Trophoblast cell (in vitro differentiated cells and primary cell): ENCODE results near the gene MACROD2.

Experiments used
- DNase-seq, 2 donors: peaks; one replicate each; pipeline ENCODE4 v3.0.0-alpha.2; 2016
- H2AFZ ChIP-seq: 2 replicates; pipeline ENCODE4 v1.6.1; 2013; ENCODE audit warnings: low read length, moderate library complexity, mild to moderate bottlenecking; ENCODE audit not compliant: insufficient read depth, poor library complexity
- H2AK5ac ChIP-seq: 2 replicates; pipeline ENCODE4 v1.6.1; 2013; ENCODE audit warnings: mild to moderate bottlenecking, low read length
- H2BK120ac ChIP-seq: 2 replicates; pipeline ENCODE4 v1.6.1; 2013; ENCODE audit warnings: low read length, mild to moderate bottlenecking, moderate library complexity; ENCODE audit not compliant: insufficient read depth, poor library complexity
- H2BK12ac ChIP-seq: 2 replicates; pipeline ENCODE4 v1.6.1; 2013; ENCODE audit warnings: mild to moderate bottlenecking, low read length, moderate library complexity
- H2BK5ac ChIP-seq: 2 replicates; pipeline ENCODE4 v1.6.1; 2013; ENCODE audit warnings: low read length, low read depth, moderate library complexity, mild to moderate bottlenecking; ENCODE audit not compliant: poor library complexity
- H3K14ac ChIP-seq: 2 replicates; pipeline ENCODE4 v1.6.1; 2013; ENCODE audit warnings: mild to moderate bottlenecking, low read length
- H3K18ac ChIP-seq: 2 replicates; pipeline ENCODE4 v1.6.1; 2013; ENCODE audit warnings: mild to moderate bottlenecking, low read length
- H3K23ac ChIP-seq: 2 replicates; pipeline ENCODE4 v1.6.1; 2013; ENCODE audit warnings: low read length
- H3K27ac ChIP-seq: 2 replicates; pipeline ENCODE4 v1.5.1; 2013; ENCODE audit warnings: low read depth, mild to moderate bottlenecking, inconsistent platforms, low read length, moderate library complexity
- H3K27me3 ChIP-seq: 2 replicates; pipeline ENCODE4 v1.6.1; 2013; ENCODE audit warnings: inconsistent platforms, mild to moderate bottlenecking, low read length, moderate library complexity; ENCODE audit not compliant: insufficient read depth
- H3K36me3 ChIP-seq, 2 experiments: 1 replicate in 1 of 2; 2 replicates in 1 of 2; pipeline ENCODE4 v1.6.1; 2013; ENCODE audit warnings: low read length in 2 of 2, mild to moderate bottlenecking in 2 of 2, moderate library complexity in 1 of 2; ENCODE audit not compliant: insufficient read depth in 2 of 2, control insufficient read depth in 1 of 2
- H3K4ac ChIP-seq: 2 replicates; pipeline ENCODE4 v1.6.1; 2013; ENCODE audit warnings: low read depth, mild to moderate bottlenecking, low read length, moderate library complexity
- H3K4me1 ChIP-seq, 2 experiments: 1 replicate in 1 of 2; 2 replicates in 1 of 2; pipeline ENCODE4 v1.6.1; 2013; ENCODE audit warnings: low read length in 2 of 2, mild to moderate bottlenecking in 2 of 2, moderate library complexity in 1 of 2; ENCODE audit not compliant: insufficient read depth in 2 of 2, control insufficient read depth in 1 of 2
- H3K4me2 ChIP-seq: 2 replicates; pipeline ENCODE4 v1.6.1; 2013; ENCODE audit warnings: inconsistent platforms, mild to moderate bottlenecking, low read length, moderate library complexity
- H3K4me3 ChIP-seq: 2 replicates; pipeline ENCODE4 v1.5.1; 2013; ENCODE audit warnings: mild to moderate bottlenecking, low read depth, low read length, inconsistent platforms
- H3K79me1 ChIP-seq: one replicate; pipeline ENCODE4 v1.6.1; 2013; ENCODE audit warnings: low read length
- H3K79me2 ChIP-seq: 2 replicates; pipeline ENCODE4 v1.6.1; 2013; ENCODE audit warnings: low read length, mild to moderate bottlenecking; ENCODE audit not compliant: control insufficient read depth, insufficient read depth, poor library complexity
- H3K9ac ChIP-seq: 2 replicates; pipeline ENCODE4 v1.6.1; 2013; ENCODE audit warnings: mild to moderate bottlenecking, low read length
- H3K9me3 ChIP-seq: 2 replicates; pipeline ENCODE4 v1.6.1; 2013; ENCODE audit warnings: low read depth, mild to moderate bottlenecking, control low read depth, inconsistent platforms, low read length; ENCODE audit not compliant: insufficient read depth
- H4K12ac ChIP-seq: 2 replicates; pipeline ENCODE4 v1.6.1; 2013; ENCODE audit warnings: low read depth, mild to moderate bottlenecking, low read length, moderate library complexity
- H4K8ac ChIP-seq: 2 replicates; pipeline ENCODE4 v1.6.1; 2013; ENCODE audit warnings: low read depth, mild to moderate bottlenecking, low read length, moderate library complexity
- H4K91ac ChIP-seq: one replicate; pipeline ENCODE4 v1.6.1; 2013; ENCODE audit warnings: low read depth, mild to moderate bottlenecking, low read length, moderate library complexity
- WGBS: extraction: QIAGEN DNeasy Blood & Tissue Kit; methylation state at CpG from one replicate; pipeline ENCODE4 v1.1.7; 2013; ENCODE audit warnings: missing lambda C conversion rate; ENCODE audit not compliant: insufficient read length, insufficient coverage; ENCODE audit errors: extremely low coverage; 5-methylcytosine and 5-hydroxymethylcytosine counted together

The MACROD2 gene

DNA sequence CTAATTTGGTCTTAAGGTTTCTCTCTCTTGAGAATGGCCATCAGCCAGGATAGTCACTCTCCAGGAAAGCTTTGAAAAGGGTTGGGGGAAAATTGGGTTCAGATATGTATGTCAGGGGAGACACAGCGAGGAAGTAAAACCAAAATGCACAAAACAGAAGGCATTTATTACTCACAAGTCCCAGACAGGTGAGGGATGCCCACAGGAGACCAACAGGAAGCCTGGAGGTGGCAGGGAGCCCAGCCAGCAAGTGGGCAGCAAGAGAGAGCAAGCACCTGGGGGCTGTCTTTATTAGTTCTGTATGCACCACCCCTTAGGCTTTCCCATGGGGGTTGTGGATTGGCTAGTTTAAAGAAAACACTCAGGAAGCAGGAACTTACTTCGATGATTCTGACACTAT lies 1870.2 kb downstream of the MACROD2 start:
- no peak overlapping the region for H3K27ac ChIP-seq
- H4K8ac ChIP-seq: no peak overlapping the region
- H4K91ac ChIP-seq: no peak overlapping the region
- H3K4me1 ChIP-seq: peaks cover 0 to 2% of the 10 kb centered on the region in 2 experiments
- no peaks in the 10 kb centered on the region for H3K27me3 ChIP-seq
- no peaks in the 10 kb centered on the region for H3K79me2 ChIP-seq
- no peak overlapping the region for H3K14ac ChIP-seq
- no CpG with 5 or more reads among the region's 2 CpGs for WGBS
- H2BK5ac ChIP-seq: no peak overlapping the region
- H2BK120ac ChIP-seq: no peak overlapping the region
- no peaks in the 10 kb centered on the region for H3K79me1 ChIP-seq
- H4K12ac ChIP-seq: no peak overlapping the region
- no peak overlapping the region for H2AK5ac ChIP-seq
- no peak for DNase-seq
- H3K9me3 ChIP-seq: no peaks in the 10 kb centered on the region
- no peak overlapping the region for H3K4me3 ChIP-seq
- no peak overlapping the region for H3K23ac ChIP-seq
- no peak overlapping the region for H2BK12ac ChIP-seq
- no peak overlapping the region for H3K9ac ChIP-seq
- no peak overlapping the region for H3K18ac ChIP-seq
- H3K36me3 ChIP-seq: no peaks in the 10 kb centered on the region
- no peak overlapping the region for H3K4me2 ChIP-seq
- no peak overlapping the region for H3K4ac ChIP-seq
- no peak overlapping the region for H2AFZ ChIP-seq

DNA sequence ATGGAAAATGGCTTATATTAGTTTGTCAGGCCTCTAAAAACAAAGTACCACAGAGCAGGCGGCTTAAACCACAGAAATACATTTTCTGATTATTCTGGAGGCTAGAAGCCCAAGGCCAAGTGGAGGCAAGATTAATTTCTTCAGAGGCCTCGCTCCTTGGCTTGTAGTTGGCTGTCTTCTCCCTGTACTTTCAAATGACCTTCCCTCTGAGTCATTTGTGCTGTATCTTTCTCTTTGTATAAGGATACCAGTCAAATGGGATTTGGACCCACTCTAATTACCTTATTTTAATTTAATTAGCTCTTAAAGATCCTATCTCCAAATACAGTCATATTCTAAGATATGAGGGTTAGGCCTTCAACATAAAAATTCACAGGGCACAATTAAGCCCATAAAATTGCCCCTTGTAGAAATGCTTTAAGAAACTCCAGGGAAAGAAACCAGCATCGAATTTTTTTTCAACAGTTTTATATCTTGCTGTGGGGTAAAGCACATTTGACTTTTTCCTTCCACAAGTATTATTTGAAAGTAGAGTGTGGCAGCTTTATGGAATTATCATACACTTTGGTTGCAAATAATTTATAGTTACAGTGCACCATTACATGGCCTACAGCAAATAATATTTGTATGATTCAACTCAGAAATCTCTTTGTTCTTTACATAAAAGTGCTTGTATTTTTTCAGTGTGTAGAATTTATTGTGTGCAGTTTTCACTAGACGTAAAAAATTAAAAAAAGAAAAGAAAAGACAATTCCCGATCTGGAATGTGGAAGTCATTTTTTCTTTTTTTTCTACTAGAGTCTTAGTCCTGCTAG lies 1871.8 kb downstream of the MACROD2 start:
- H3K9ac ChIP-seq: no peak overlapping the region
- no peak overlapping the region for H4K8ac ChIP-seq
- no peaks in the 10 kb centered on the region for H3K36me3 ChIP-seq
- no peak overlapping the region for H2BK5ac ChIP-seq
- H3K27ac ChIP-seq: no peak overlapping the region
- no peak overlapping the region for H4K91ac ChIP-seq
- no peak overlapping the region for H3K4ac ChIP-seq
- H3K79me2 ChIP-seq: no peaks in the 10 kb centered on the region
- no peak overlapping the region for H2AK5ac ChIP-seq
- no peak overlapping the region for H3K4me2 ChIP-seq
- no peaks in the 10 kb centered on the region for H3K79me1 ChIP-seq
- no peak overlapping the region for H2BK12ac ChIP-seq
- DNase-seq: no peak
- no peak overlapping the region for H3K4me3 ChIP-seq
- no peak overlapping the region for H3K14ac ChIP-seq
- no CpG with 5 or more reads among the region's 5 CpGs for WGBS
- H4K12ac ChIP-seq: no peak overlapping the region
- H2AFZ ChIP-seq: no peak overlapping the region
- H3K18ac ChIP-seq: no peak overlapping the region
- H2BK120ac ChIP-seq: no peak overlapping the region
- no peak overlapping the region for H3K23ac ChIP-seq
- H3K9me3 ChIP-seq: no peaks in the 10 kb centered on the region
- H3K4me1 ChIP-seq: peaks cover 0 to 2% of the 10 kb centered on the region in 2 experiments
- H3K27me3 ChIP-seq: no peaks in the 10 kb centered on the region

DNA sequence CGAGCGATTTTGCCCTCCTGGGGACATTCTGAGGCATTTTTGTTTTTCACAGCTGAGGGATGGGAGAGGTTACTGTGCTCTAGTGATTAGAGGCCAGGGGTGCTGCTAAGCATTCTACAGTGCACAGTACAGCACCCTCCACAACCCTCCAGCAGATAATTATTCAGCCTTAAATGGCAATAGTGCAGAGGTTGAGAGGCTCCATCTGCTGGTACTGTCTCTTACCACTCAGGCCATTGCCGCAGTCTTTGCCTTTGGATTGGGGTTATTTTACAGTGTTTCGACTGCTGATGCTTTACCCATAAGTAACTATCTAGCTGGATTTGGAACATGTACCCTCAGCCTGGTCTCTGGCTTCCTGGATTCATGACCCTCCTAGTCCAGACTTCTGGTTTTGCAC lies 1872.6 kb downstream of the MACROD2 start:
- no CpG with 5 or more reads among the region's 4 CpGs for WGBS
- no peak overlapping the region for H4K8ac ChIP-seq
- no peaks in the 10 kb centered on the region for H3K79me2 ChIP-seq
- H4K91ac ChIP-seq: no peak overlapping the region
- H3K27me3 ChIP-seq: no peaks in the 10 kb centered on the region
- no peak overlapping the region for H3K4me2 ChIP-seq
- peak in 1 of 2 donors; percentile 22 for DNase-seq
- H2BK5ac ChIP-seq: no peak overlapping the region
- no peaks in the 10 kb centered on the region for H3K79me1 ChIP-seq
- no peak overlapping the region for H3K23ac ChIP-seq
- H3K27ac ChIP-seq: no peak overlapping the region
- no peak overlapping the region for H2AK5ac ChIP-seq
- no peaks in the 10 kb centered on the region for H3K9me3 ChIP-seq
- H2BK120ac ChIP-seq: no peak overlapping the region
- no peak overlapping the region for H3K4me3 ChIP-seq
- no peak overlapping the region for H3K18ac ChIP-seq
- no peak overlapping the region for H4K12ac ChIP-seq
- H3K4ac ChIP-seq: no peak overlapping the region
- no peak overlapping the region for H3K9ac ChIP-seq
- H3K36me3 ChIP-seq: no peaks in the 10 kb centered on the region
- H2BK12ac ChIP-seq: no peak overlapping the region
- no peak overlapping the region for H3K14ac ChIP-seq
- H3K4me1 ChIP-seq: peaks cover 0 to 2% of the 10 kb centered on the region in 2 experiments
- no peak overlapping the region for H2AFZ ChIP-seq

DNA sequence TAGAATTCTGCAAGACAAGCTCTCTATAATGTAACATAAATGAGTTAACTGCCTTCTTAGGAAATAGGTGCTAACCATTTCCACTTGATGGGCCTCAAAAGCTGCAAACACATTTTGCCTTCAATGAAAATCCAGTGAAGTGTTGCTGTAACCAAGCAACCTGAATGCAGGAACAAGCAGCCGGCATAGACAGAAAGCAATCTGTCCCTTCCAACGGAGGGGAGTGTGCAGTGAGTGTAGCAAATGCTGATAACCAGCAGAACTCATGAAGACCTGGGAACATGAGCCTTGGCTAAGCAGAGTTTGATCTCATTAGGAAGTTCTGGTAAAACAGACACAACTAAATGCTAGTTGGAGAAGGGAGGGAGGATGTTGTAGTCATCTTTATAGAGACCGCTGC lies 1880.1 kb downstream of the MACROD2 start:
- Histone ChIP-seq H3K4ac (no peak overlapping the region), H3K79me2 (no peaks in the 10 kb centered on the region), H2AFZ (no peak overlapping the region), H3K9me3 (no peaks in the 10 kb centered on the region), H3K4me1 (no peaks in the 10 kb centered on the region), H4K8ac (no peak overlapping the region), H3K14ac (no peak overlapping the region), H3K27ac (no peak overlapping the region), H3K36me3 (no peaks in the 10 kb centered on the region), H3K23ac (no peak overlapping the region), H3K27me3 (no peaks in the 10 kb centered on the region), H3K4me2 (no peak overlapping the region), H3K9ac (no peak overlapping the region), H4K12ac (no peak overlapping the region), H2AK5ac (no peak overlapping the region), H2BK12ac (no peak overlapping the region), H2BK5ac (no peak overlapping the region), H2BK120ac (no peak overlapping the region), H3K18ac (no peak overlapping the region), H3K79me1 (no peaks in the 10 kb centered on the region), H4K91ac (no peak overlapping the region), H3K4me3 (no peak overlapping the region)
- no peak for DNase-seq
- no CpG with 5 or more reads among the region's 3 CpGs for WGBS
